Measurements from ENCODE around the gene GALC.

DNA sequence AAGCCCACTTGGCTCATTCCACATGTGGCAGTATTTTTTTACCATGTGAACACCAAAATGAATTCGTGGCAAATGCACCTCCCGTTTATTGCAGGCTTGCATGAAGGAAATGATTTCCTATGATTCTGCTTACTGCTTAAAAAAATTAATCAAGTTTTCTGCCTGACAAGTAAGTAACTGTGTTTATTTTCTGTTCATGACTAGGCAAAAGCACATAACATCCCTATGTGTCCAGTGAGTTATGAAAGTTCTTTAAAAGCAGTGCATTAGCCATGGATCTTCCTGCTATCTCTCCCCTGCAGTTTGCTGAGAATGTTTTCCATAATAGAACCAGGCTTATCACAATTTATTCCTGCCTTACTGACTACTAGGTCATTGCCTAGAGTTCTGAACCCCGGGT lies 32.3 kb upstream of the GALC start:
- TF ChIP-seq, protein P1, sequence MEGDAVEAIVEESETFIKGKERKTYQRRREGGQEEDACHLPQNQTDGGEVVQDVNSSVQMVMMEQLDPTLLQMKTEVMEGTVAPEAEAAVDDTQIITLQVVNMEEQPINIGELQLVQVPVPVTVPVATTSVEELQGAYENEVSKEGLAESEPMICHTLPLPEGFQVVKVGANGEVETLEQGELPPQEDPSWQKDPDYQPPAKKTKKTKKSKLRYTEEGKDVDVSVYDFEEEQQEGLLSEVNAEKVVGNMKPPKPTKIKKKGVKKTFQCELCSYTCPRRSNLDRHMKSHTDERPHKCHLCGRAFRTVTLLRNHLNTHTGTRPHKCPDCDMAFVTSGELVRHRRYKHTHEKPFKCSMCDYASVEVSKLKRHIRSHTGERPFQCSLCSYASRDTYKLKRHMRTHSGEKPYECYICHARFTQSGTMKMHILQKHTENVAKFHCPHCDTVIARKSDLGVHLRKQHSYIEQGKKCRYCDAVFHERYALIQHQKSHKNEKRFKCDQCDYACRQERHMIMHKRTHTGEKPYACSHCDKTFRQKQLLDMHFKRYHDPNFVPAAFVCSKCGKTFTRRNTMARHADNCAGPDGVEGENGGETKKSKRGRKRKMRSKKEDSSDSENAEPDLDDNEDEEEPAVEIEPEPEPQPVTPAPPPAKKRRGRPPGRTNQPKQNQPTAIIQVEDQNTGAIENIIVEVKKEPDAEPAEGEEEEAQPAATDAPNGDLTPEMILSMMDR (IDR thresholded peaks at IDR 0.05 in 8 of 11, conservative IDR thresholded peaks at IDR 0.05 in 3 of 11): no peak
- no peak for TF ChIP-seq POLR2A (IDR thresholded peaks at IDR 0.05)
- no peak for TF ChIP-seq POLR2AphosphoS5 (IDR thresholded peaks at IDR 0.05)
